ENCODE results near the gene SLIT3.

SLIT3 gene

DNA sequence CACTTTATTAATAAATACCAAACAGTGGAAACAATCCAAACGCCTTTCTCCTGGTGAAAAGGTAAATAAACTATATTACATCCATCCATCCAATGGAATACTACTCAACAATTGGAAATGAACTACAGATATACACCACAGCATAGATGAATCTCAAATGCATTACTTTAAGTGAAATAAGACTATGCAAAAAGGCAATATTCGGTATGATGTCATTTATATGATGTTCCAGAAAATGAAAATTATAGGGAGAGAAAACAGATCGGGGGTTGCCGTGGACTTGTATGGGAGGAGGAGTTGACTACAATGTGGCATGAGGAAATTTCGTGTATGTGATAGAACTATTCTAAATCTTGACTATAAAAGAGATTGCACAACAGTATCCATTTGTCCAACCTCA lies 27.5 kb upstream of the SLIT3 start:
- DNase-seq (ENCODE audit: low read depth), result no peak
- H3K4me3 ChIP-seq (ENCODE audit: low read depth, low read length), result no peak overlapping the region
- TF ChIP-seq, protein P1, sequence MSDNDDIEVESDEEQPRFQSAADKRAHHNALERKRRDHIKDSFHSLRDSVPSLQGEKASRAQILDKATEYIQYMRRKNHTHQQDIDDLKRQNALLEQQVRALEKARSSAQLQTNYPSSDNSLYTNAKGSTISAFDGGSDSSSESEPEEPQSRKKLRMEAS (IDR thresholded peaks at IDR 0.05; ENCODE audit: low read depth, low read length), result no peak
- TF ChIP-seq, protein P2, sequence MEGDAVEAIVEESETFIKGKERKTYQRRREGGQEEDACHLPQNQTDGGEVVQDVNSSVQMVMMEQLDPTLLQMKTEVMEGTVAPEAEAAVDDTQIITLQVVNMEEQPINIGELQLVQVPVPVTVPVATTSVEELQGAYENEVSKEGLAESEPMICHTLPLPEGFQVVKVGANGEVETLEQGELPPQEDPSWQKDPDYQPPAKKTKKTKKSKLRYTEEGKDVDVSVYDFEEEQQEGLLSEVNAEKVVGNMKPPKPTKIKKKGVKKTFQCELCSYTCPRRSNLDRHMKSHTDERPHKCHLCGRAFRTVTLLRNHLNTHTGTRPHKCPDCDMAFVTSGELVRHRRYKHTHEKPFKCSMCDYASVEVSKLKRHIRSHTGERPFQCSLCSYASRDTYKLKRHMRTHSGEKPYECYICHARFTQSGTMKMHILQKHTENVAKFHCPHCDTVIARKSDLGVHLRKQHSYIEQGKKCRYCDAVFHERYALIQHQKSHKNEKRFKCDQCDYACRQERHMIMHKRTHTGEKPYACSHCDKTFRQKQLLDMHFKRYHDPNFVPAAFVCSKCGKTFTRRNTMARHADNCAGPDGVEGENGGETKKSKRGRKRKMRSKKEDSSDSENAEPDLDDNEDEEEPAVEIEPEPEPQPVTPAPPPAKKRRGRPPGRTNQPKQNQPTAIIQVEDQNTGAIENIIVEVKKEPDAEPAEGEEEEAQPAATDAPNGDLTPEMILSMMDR (IDR thresholded peaks at IDR 0.05; ENCODE audit: low read depth, low read length), result no peak
- TF ChIP-seq MYC (IDR thresholded peaks at IDR 0.05; ENCODE audit: low read depth, low read length) (no peak), POLR2A (IDR thresholded peaks at IDR 0.05; ENCODE audit: extremely low read depth, insufficient read length) (no peak)

DNA sequence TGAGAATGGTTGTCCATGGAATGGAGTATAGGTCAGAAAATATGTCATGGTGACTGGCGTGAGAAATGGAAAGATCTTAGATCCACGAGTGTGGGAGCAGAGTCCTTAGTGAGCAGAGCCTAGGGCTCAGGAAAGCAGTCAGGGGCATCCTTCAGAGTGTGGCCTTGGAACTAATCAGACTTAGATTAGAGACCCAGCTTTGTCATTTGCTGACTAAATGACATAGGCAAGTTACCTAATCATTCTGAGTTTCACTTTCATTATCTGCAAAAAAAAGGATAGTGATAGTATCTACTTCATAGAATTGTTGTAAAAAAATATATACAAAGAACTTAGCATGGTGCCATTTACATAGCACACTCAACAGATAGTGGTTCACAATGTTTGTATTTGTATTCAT lies 24.3 kb upstream of the SLIT3 start:
- DNase-seq (ENCODE audit: low read depth), result no peak
- no peak for TF ChIP-seq MYC (IDR thresholded peaks at IDR 0.05; ENCODE audit: low read depth, low read length)
- TF ChIP-seq, protein P1 (IDR thresholded peaks at IDR 0.05; ENCODE audit: low read depth, low read length), result no peak
- TF ChIP-seq, protein P2 (IDR thresholded peaks at IDR 0.05; ENCODE audit: low read depth, low read length), result no peak
- no peak for TF ChIP-seq POLR2A (IDR thresholded peaks at IDR 0.05; ENCODE audit: extremely low read depth, insufficient read length)
- no peak overlapping the region for H3K4me3 ChIP-seq (ENCODE audit: low read depth, low read length)

DNA sequence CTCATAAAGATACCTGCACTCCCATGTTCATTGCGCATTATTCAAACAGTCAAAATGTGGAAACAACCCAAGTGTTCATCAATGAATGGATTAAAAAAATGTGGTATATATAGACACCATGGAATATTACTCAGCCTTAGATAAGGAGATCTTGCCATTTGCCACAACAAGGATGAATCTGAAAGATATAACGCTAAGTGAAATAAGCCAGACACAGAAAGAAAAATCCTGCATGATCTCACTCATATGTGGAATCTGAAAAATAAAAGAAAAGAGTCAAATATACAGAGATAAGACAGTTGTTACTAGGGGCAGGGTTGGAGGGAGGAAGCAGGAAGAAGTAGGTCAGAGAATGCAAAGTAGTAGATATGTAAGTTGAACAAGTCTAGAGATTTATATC lies 17.6 kb upstream of the SLIT3 start:
- no peak overlapping the region for H3K4me3 ChIP-seq (ENCODE audit: low read depth, low read length)
- no peak for DNase-seq (ENCODE audit: low read depth)
- TF ChIP-seq, protein P2 (IDR thresholded peaks at IDR 0.05; ENCODE audit: low read depth, low read length), result no peak
- TF ChIP-seq, protein P1 (IDR thresholded peaks at IDR 0.05; ENCODE audit: low read depth, low read length), result no peak
- TF ChIP-seq MYC (IDR thresholded peaks at IDR 0.05; ENCODE audit: low read depth, low read length) (no peak), POLR2A (IDR thresholded peaks at IDR 0.05; ENCODE audit: extremely low read depth, insufficient read length) (no peak)

DNA sequence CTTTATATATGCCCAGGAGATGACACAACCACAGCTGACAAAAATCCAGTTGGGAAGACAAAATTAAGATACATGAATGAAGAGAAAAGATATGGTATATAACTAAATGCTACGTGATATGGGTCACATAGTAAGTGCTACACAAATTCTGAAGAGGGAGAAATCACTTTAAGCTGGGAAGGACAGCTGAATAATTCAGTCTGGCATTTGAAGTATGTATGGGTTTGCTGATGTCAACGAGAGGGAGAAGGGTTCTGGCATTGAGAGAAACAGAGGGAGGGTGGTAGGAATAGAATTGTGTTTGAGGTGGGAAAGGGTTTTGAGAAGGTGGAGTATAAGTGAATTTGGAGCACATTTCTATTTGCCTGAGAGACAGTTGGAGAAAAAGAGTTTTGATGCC lies 6.7 kb upstream of the SLIT3 start:
- no peak overlapping the region for H3K4me3 ChIP-seq (ENCODE audit: low read depth, low read length)
- DNase-seq (ENCODE audit: low read depth), result no peak
- TF ChIP-seq, protein P1 (IDR thresholded peaks at IDR 0.05; ENCODE audit: low read depth, low read length), result no peak
- TF ChIP-seq POLR2A (IDR thresholded peaks at IDR 0.05; ENCODE audit: extremely low read depth, insufficient read length), result no peak
- TF ChIP-seq, protein P2 (IDR thresholded peaks at IDR 0.05; ENCODE audit: low read depth, low read length), result no peak
- no peak for TF ChIP-seq MYC (IDR thresholded peaks at IDR 0.05; ENCODE audit: low read depth, low read length)

DNA sequence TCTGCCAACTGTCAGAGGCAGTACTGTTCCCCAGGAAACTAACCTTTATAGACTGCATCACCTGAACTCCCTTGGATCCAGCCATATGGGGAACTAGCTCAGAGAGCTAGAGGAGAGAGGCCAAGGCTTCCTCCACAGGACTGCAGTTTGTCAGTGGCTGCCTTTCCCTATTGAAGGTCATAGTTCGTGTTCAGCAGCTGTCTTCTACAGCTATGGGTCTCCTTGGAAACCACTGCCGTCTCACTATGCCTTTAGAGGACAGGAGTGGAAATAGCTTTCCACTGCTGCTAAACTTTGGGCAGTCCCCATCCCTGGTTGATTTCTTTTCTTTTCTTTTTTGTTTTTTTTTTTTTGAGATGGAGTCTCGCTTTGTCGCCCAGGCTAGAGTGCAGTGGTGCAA lies 4.4 kb upstream of the SLIT3 start:
- TF ChIP-seq, protein P2 (IDR thresholded peaks at IDR 0.05; ENCODE audit: low read depth, low read length), result no peak
- TF ChIP-seq MYC (IDR thresholded peaks at IDR 0.05; ENCODE audit: low read depth, low read length) (no peak), POLR2A (IDR thresholded peaks at IDR 0.05; ENCODE audit: extremely low read depth, insufficient read length) (no peak)
- TF ChIP-seq, protein P1 (IDR thresholded peaks at IDR 0.05; ENCODE audit: low read depth, low read length), result no peak
- DNase-seq (ENCODE audit: low read depth), result no peak
- no peak overlapping the region for H3K4me3 ChIP-seq (ENCODE audit: low read depth, low read length)

DNA sequence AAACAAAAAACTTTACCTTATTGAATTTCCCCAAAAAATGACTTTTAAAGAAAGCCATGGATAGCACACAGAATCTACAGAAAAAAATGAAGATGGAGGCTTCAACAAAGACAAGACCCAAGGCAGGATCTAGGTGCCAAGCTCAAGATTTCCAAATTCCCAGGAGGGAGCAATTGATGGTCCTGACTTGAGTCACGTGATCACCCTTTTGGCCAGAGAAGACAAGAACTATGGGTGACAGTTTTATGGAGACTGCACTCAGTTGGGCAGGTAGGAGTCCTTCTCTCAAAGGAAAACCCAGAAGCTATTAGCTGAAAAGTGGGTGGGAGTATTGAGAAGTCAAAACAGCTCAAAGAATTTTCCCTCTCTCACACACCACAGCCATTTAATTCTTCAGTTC lies 3.2 kb upstream of the SLIT3 start:
- TF ChIP-seq POLR2A (IDR thresholded peaks at IDR 0.05; ENCODE audit: extremely low read depth, insufficient read length), result no peak
- TF ChIP-seq MYC (IDR thresholded peaks at IDR 0.05; ENCODE audit: low read depth, low read length), result no peak
- TF ChIP-seq, protein P2 (IDR thresholded peaks at IDR 0.05; ENCODE audit: low read depth, low read length), result no peak
- TF ChIP-seq, protein P1 (IDR thresholded peaks at IDR 0.05; ENCODE audit: low read depth, low read length), result no peak
- no peak for DNase-seq (ENCODE audit: low read depth)
- no peak overlapping the region for H3K4me3 ChIP-seq (ENCODE audit: low read depth, low read length)

All from NB4 (cell line).